ENCODE data around the gene ZNF205. TPM values are rescaled to one million over a fixed set of nuclear protein-coding genes. Genes with fewer than 3 reads are reported as not detected.
"Not testable (repeated sequence)": the region's sequence is repeated elsewhere in the genome, so short reads cannot be mapped to it uniquely, and the experiment has no call there.

Gene ZNF205
- total RNA-seq, 4 donors from 2014 or later = 7.1 to 16.1 (median 9.7) TPM

GRCh38 chr16:3138342-3138741 is 26.0 kb downstream of the ZNF205 start:
- ATAC-seq (ENCODE audit: low FRiP score) = no peak
- TF ChIP-seq CTCF (IDR thresholded peaks at IDR 0.05) = no peak
- DNase-seq (ENCODE audit: low spot score) = no peak

- TF ChIP-seq CTCF (IDR thresholded peaks at IDR 0.05) = no peak
- DNase-seq (ENCODE audit: low spot score) = no peak
- ATAC-seq (ENCODE audit: low FRiP score) = no peak
These were observed 26.5 kb downstream of the ZNF205 start for GRCh38 chr16:3138823-3139426.

- DNase-seq (ENCODE audit: low spot score); ATAC-seq (ENCODE audit: low FRiP score): not testable (repeated sequence)
These were observed 27.2 kb downstream of the ZNF205 start for GRCh38 chr16:3139561-3139960.

- no peak for ATAC-seq (ENCODE audit: low FRiP score)
- no peak for TF ChIP-seq CTCF (IDR thresholded peaks at IDR 0.05)
- no peak for DNase-seq (ENCODE audit: low spot score)
These were observed 28.4 kb downstream of the ZNF205 start for GRCh38 chr16:3140603-3141427.

GRCh38 chr16:3141781-3142311 is 29.5 kb downstream of the ZNF205 start:
- DNase-seq (ENCODE audit: low spot score) (no peak), ATAC-seq (ENCODE audit: low FRiP score) (no peak)
- no peak for TF ChIP-seq CTCF (IDR thresholded peaks at IDR 0.05)

- TF ChIP-seq CTCF (IDR thresholded peaks at IDR 0.05) = no peak
- ATAC-seq (ENCODE audit: low FRiP score) (no peak), DNase-seq (ENCODE audit: low spot score) (no peak)
These were observed 29.9 kb downstream of the ZNF205 start for GRCh38 chr16:3142327-3142726.

- no peak for TF ChIP-seq CTCF (IDR thresholded peaks at IDR 0.05)
- ATAC-seq (ENCODE audit: low FRiP score) (no peak), DNase-seq (ENCODE audit: low spot score) (no peak)
These were observed 30.4 kb downstream of the ZNF205 start for GRCh38 chr16:3142770-3143169.

Measured in omental fat pad (tissue), 4 donors.